HTERT RPE-1 (cell line): ENCODE data around the gene PDRG1.

ENCODE experiments used
- in situ Hi-C: fragments of 300-500 bp; cut with MboI; formaldehyde crosslinking; loops from 4 replicates; pipeline ENCODE4 v1.14.3; 2020; ENCODE audit warnings: low sequenced_read_pairs

PDRG1 gene

GRCh38 chr20:31967830-31968249, 16.0 kb upstream of the PDRG1 start, which contains the start of gene XKR7:
TSS of gene XKR7 (plus strand) at chr20:31968151. CDS start at chr20:31968176, 25 bp downstream.
- in situ Hi-C loops = no loop called here

DNA sequence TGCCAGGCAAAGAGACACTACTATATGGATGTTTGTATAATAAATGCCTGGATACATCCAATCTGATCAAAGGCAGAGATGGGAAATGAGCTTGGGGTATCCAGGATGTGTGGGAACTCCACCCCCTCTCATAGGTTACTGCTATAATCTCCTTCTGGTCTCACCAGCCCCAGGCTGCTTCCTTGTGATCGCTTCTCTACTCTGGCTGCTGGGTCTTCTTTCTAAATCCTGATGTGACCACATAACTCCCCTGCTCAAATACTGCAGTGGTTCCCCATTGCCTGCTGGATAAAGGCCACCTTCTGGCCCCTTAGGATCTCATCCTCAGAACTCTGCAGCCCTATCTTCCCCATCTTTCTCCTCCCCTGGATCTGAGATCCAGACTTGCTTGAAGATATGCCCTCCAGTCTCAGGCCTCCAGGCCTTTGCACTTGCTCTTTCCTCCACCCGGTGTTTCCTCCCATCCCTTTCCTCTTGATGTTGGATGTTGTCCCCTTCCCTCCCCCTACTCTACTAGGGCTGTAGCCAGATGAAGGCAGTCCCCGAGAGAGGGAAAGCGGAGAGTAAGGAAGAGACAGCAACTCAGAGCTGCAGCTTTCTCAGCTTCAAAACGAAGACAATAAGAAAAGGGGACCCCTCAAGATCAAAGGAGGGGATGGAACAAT, 15.3 kb upstream of the PDRG1 start:
- in situ Hi-C loops = no loop called here

DNA sequence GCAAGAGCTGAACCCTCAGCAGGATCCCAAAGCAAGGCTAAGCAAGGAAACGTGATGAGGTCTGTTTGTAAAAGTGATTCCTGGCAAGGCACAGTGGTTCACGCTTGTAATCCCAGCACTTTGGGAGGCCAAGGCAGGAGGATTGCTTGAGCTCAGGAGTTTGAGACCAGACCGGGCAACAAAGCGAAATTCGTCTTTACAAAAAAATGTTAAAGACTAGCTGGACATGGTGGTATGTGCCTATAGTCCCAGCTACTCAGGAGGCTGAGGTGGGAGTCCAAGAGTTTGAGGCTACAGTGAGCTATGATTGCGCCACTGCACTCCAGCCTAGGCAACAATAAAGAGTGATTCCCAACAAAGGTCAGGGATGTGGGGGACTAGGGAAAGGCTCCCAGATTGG, 12.0 kb upstream of the PDRG1 start:
- in situ Hi-C loops = no loop called here

- in situ Hi-C loops = no loop called here
Observed at GRCh38 chr20:31962761-31963160, 10.9 kb upstream of the PDRG1 start.

- in situ Hi-C loops = no loop called here
Observed at GRCh38 chr20:31956556-31957526, 5.0 kb upstream of the PDRG1 start.

GRCh38 chr20:31954500-31954899, 2.7 kb upstream of the PDRG1 start:
- in situ Hi-C loops = no loop called here

- in situ Hi-C loops = no loop called here
Observed at GRCh38 chr20:31953556-31954148, 1.8 kb upstream of the PDRG1 start.

- in situ Hi-C loops = no loop called here
Observed at GRCh38 chr20:31951203-31951529, 680 bp downstream of the PDRG1 start.

DNA sequence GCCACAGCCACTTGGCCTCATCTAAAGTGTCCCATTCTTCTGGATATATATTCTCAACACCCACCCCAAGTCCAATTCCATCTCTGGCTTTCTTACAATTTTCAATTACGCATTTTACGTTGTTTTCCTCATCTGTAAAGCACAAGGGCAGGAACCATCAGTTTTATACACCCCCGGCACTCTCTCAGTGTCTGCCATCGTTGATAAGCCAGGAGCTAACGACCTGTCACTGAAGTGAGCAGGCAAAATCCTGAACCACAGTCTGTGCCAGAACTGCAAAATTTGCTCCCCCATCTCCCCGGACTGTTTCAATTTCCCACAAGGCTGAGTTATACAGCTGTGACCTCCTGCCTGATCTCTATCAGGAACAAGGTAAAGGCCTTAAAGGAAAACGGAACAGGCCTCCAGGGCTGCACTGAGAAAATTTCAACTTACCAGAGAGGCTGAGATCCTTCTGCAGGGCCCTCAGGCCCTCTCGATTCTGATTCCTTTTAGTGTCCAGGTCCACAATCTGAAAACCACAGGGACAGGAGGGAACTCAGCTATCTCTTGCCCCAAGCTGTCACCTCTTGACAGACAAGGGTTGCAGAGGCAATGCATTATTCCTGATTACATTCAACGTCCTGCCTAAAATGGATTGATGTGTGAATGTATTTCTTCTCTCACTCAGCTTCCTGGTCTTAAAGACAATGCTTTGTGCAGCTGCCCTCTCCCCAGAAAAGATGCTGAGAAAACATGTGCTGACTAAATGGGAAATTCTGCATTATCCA, 1.8 kb downstream of the PDRG1 start:
- in situ Hi-C loops = no loop called here

DNA sequence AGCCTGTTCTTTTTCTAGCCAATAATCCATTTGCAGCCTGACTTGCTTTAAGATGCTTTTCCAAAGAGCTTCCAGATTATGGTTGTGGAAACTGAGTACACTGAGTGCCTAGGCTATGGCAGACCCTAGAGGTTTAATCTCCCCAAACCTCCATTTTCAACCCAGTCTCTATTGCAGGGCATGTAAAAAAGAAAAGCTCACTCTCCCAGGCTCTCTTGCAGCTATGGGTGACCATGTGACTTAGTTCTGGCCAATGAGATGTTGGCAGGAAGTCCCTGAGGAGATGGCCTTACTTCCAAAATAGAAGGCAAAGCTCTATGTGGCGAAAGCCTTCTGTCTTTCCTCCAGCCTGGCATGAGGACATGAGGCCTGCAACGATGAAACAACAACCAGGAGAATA, 3.8 kb downstream of the PDRG1 start:
- in situ Hi-C loops = no loop called here

DNA sequence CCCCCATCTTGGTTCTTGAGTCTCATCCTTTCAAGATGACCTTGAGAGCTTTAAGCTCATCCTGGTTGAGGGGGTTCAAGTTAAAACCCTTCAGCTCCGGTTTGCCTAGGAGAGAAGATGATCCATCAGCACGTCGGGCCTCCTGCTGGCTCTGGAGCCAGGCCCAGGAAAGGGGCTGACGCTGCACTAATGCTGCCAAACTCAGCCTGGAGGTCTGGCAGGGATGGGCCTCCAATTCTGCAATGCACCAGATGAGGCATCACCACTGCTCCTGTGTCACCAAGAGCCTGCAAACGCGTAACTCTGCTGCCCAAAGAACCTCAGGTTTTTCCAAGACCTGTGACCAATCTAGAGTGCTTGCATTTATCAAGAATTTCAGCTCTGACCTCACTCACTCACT, 6.1 kb downstream of the PDRG1 start:
- in situ Hi-C loops = no loop called here

GRCh38 chr20:31945319-31945718, 6.5 kb downstream of the PDRG1 start:
- in situ Hi-C loops = no loop called here

GRCh38 chr20:31943052-31943471, 8.8 kb downstream of the PDRG1 start:
- in situ Hi-C loops = no loop called here

GRCh38 chr20:31939661-31940060, 12.2 kb downstream of the PDRG1 start:
- in situ Hi-C loops = no loop called here

DNA sequence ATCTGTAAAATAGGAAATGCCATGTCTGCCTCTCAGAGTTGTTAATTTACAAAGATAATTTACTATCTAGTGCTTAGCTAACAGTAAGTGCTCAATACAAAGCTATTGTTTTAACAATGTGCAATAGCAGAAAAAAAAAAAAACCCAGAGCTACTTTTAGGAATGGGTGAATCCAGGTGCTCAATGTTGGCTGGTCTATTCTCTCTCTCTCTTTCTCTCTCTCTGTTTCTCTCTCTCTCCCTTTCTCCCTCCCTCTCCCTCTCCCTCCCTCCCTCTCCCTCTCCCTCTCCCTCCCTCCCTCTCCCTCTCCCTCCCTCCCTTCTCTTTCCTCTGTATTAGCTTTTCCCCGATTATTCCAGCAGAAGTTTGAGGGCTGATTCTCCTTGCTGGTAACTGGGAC, 14.0 kb downstream of the PDRG1 start:
- in situ Hi-C loops = no loop called here

GRCh38 chr20:31936420-31936819, 15.4 kb downstream of the PDRG1 start:
- in situ Hi-C loops = no loop called here

DNA sequence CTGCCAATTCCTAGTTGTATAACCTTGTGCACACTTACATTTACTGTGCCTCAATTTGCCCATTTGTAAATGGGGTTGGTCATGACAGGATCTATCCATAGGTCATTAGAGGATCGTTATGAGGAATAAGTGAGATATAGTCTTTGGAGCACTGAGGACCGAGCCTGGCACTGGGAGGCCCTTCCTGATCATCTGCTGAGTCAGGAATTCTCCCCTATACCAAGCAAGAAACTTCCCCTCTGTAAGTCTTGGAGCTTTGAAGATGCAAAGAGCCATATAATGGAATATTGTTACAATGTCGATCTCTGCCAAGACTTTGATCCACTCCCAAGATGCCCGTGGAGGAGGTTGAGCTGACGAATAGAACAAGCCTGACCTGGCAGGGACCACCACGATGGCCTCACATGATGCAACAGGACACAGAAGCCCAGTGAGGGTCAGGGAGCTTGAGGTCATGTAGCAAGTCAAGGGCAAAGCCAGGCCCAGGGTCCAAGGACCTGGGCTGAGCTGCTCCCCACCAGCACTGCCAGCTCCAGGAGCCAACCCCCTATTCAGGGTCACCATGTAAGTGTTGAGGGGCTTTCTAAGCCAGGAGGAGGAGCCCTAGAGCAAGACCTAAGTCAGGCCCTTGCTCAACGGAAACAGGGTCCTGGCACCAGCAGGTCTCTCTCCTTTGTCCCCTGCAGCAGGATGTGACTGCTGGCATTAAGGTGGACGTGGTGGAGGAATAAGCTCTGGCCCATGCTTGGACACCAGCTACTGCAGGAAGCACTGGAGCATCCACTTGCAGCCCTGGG, 16.7 kb downstream of the PDRG1 start:
- in situ Hi-C loops = no loop called here

DNA sequence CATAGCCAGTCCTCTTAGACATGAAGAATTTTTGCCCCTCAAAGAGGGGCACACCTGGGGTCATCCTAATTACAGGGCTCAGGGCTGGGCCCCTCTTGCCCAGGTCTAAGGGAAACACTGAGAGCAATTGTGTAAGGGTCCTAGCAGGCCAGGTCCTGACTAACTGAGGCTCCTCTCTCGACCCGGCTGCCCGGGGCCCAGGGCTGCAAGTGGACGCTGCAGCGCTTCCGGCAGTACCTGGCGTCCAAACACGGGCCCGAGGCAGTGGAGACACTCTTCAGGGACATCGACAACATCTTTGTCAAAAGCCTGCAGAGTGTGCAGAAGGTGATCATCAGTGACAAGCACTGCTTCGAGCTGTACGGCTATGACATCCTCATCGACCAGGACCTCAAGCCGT, 17.4 kb downstream of the PDRG1 start:
- in situ Hi-C loops = no loop called here

DNA sequence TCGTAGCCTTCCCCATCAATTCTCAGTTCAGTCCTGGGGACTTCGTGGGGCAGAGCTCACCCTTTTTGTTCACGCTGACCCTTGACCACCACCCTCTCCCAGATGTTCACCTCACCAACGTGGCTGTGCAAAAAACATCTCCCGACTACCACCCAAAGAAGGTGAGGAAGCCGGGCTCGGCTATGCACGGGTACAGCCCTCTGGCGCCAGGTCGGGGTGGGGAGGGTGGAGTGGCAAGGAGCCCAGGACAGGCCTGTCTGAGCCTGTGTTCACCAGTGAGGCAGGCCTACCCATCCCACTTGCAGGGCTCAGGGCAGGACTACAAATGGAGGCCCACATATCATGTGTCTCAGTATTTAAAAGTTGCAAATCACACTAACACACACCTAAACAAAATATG, 18.1 kb downstream of the PDRG1 start:
- in situ Hi-C loops = no loop called here

DNA sequence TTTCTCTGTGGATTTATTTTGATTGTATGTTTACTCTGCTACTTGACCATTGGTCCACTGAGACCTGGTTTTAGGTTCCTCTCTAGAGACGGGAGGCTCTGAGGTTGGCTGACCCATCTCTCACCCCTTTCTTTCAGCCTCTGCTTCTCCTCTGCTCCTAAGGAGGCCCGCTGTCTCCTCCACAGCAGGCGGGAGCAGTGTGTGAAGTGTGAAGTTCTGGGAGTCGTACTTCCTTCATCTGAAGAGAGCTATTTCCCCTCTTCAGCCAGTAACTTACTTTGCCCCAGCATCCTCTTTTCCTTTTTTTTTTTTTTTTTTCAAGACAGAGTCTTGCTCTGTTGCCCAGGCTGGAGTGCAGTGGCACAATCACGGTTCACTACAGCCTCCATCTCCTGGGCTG, 21.1 kb downstream of the PDRG1 start:
- in situ Hi-C loops = no loop called here
